Ectodermal cell (in vitro differentiated cells): Measurements from ENCODE around the gene PTPN23.
"Not testable (repeated sequence)": the region's sequence is repeated elsewhere in the genome, so short reads cannot be mapped to it uniquely, and the experiment has no call there.

Experiments
- H3K27ac ChIP-seq: 2 replicates; pipeline ENCODE4 v1.7.0; 2013; ENCODE audit warnings: mild to moderate bottlenecking, low read depth, low read length; ENCODE audit not compliant: insufficient read depth, poor library complexity, severe bottlenecking
- H3K27me3 ChIP-seq: 2 replicates; pipeline ENCODE4 v1.7.0; 2013; ENCODE audit warnings: mild to moderate bottlenecking, low read length; ENCODE audit not compliant: insufficient read depth, control insufficient read depth, poor library complexity, severe bottlenecking
- H3K36me3 ChIP-seq: one replicate; pipeline ENCODE4 v1.7.0; 2013; ENCODE audit warnings: low read length; ENCODE audit not compliant: control insufficient read depth, insufficient read depth
- H3K4me1 ChIP-seq: one replicate; pipeline ENCODE4 v1.7.0; 2013; ENCODE audit warnings: low read length; ENCODE audit not compliant: control insufficient read depth, insufficient read depth
- H3K4me3 ChIP-seq: 2 replicates; pipeline ENCODE4 v1.7.0; 2013; ENCODE audit warnings: low read depth, low read length, control low read depth; ENCODE audit not compliant: insufficient read depth
- H3K9me3 ChIP-seq: 2 replicates; pipeline ENCODE4 v1.7.0; 2013; ENCODE audit warnings: mild to moderate bottlenecking, low read length, moderate library complexity; ENCODE audit not compliant: control insufficient read depth
- WGBS, 2 experiments: methylation state at CpG; one replicate each; pipeline ENCODE4 v1.1.7; 2013; ENCODE audit warnings: missing lambda C conversion rate in 2 of 2; 5-methylcytosine and 5-hydroxymethylcytosine counted together

The PTPN23 gene

GRCh38 chr3:47443611-47443995 is 62.8 kb downstream of the PTPN23 start:
- Histone ChIP-seq H3K36me3 (peaks cover 13% of the 10 kb centered on the region), H3K4me3 (no peak overlapping the region), H3K4me1 (no peaks in the 10 kb centered on the region), H3K27me3 (no peaks in the 10 kb centered on the region), H3K9me3 (no peaks in the 10 kb centered on the region), H3K27ac (no peak overlapping the region)
- 78% methylated on average over 5 of the region's 5 CpGs for WGBS, 2 experiments

- Histone ChIP-seq H3K4me3 (no peak overlapping the region), H3K4me1 (no peaks in the 10 kb centered on the region), H3K36me3 (peaks cover 8% of the 10 kb centered on the region), H3K9me3 (no peaks in the 10 kb centered on the region), H3K27me3 (no peaks in the 10 kb centered on the region), H3K27ac (no peak overlapping the region)
- 90% methylated on average over 5 of the region's 5 CpGs for WGBS, 2 experiments
These were observed 63.3 kb downstream of the PTPN23 start for GRCh38 chr3:47444103-47444502.

- WGBS, 2 experiments = 79 to 85% methylated on average over 4 of the region's 4 CpGs
- H3K4me3 ChIP-seq = no peak overlapping the region
These were observed 71.8 kb downstream of the PTPN23 start for GRCh38 chr3:47452453-47453215.

GRCh38 chr3:47455806-47456452 is 75.1 kb downstream of the PTPN23 start:
- WGBS, 2 experiments = 89 to 94% methylated on average over 3 of the region's 3 CpGs
- Histone ChIP-seq H3K9me3 (no peaks in the 10 kb centered on the region), H3K27me3 (no peaks in the 10 kb centered on the region), H3K4me1 (no peaks in the 10 kb centered on the region), H3K27ac (no peak overlapping the region), H3K36me3 (no peaks in the 10 kb centered on the region), H3K4me3 (no peak overlapping the region)

More at GRCh38 chr3:47452453-47453215, 71.8 kb downstream of the PTPN23 start:
- H3K9me3 ChIP-seq = no peaks in the 10 kb centered on the region
- no peaks in the 10 kb centered on the region for H3K36me3 ChIP-seq
- H3K27me3 ChIP-seq = no peaks in the 10 kb centered on the region
- H3K4me1 ChIP-seq = no peaks in the 10 kb centered on the region
- no peak overlapping the region for H3K27ac ChIP-seq

- H3K9me3 ChIP-seq = no peaks in the 10 kb centered on the region
- H3K4me1 ChIP-seq = no peaks in the 10 kb centered on the region
- H3K36me3 ChIP-seq = no peaks in the 10 kb centered on the region
- no peak overlapping the region for H3K27ac ChIP-seq
- H3K27me3 ChIP-seq = no peaks in the 10 kb centered on the region
- H3K4me3 ChIP-seq = no peak overlapping the region
These were observed 76.2 kb downstream of the PTPN23 start for GRCh38 chr3:47456984-47457383.

- H3K27me3 ChIP-seq, H3K36me3 ChIP-seq, H3K27ac ChIP-seq, H3K4me1 ChIP-seq, H3K4me3 ChIP-seq, H3K9me3 ChIP-seq: not testable (repeated sequence)
- WGBS, 2 experiments = 95 to 96% methylated on average over 9 of the region's 9 CpGs
These were observed 78.8 kb downstream of the PTPN23 start for GRCh38 chr3:47459534-47460085.
